Suprapubic skin (tissue), 4 donors: ENCODE data around the gene LCNL1. TPM values are rescaled to one million over a fixed set of nuclear protein-coding genes. Genes with fewer than 3 reads are reported as not detected.

Experiments
- DNase-seq, 2 donors: peaks; one replicate each; pipeline ENCODE4 v3.0.0-alpha.2; 2019; ENCODE audit warnings: low spot score in 2 of 2
- H3K27ac ChIP-seq: fragments of 200-600 bp; sonication (generic); one replicate; pipeline ENCODE4 v1.5.1; 2019
- H3K27me3 ChIP-seq: fragments of 200-600 bp; sonication (generic); one replicate; pipeline ENCODE4 v1.5.1; 2019
- H3K36me3 ChIP-seq: fragments of 200-600 bp; sonication (generic); one replicate; pipeline ENCODE4 v1.5.1; 2019
- H3K4me1 ChIP-seq: fragments of 200-600 bp; sonication (generic); one replicate; pipeline ENCODE4 v1.5.1; 2019
- H3K4me3 ChIP-seq: fragments of 200-600 bp; sonication (generic); one replicate; pipeline ENCODE4 v1.5.1; 2019; ENCODE audit warnings: mild to moderate bottlenecking
- H3K9me3 ChIP-seq: fragments of 200-600 bp; sonication (generic); one replicate; pipeline ENCODE4 v1.5.1; 2019
- CTCF ChIP-seq, 2 donors: fragments of 200-600 bp in 1 of 2; fragments of 450-650 bp in 1 of 2; sonication (generic) in 1 of 2; IDR thresholded peaks; one replicate each; pipeline ENCODE4 v1.5.1; 2016 to 2019; ENCODE audit warnings: antibody characterized with exemption in 2 of 2, mild to moderate bottlenecking in 1 of 2, moderate library complexity in 1 of 2
- EP300 ChIP-seq: sonication (generic); formaldehyde crosslinking; IDR thresholded peaks from one replicate; pipeline ENCODE4 v1.6.1; 2017; ENCODE audit warnings: antibody characterized with exemption
- POLR2A ChIP-seq, 2 donors: fragments of 450-650 bp; IDR thresholded peaks; one replicate each; pipeline ENCODE4 v1.6.1; 2017; ENCODE audit warnings: antibody characterized with exemption in 2 of 2, mild to moderate bottlenecking in 2 of 2, moderate library complexity in 2 of 2
- POLR2AphosphoS5 ChIP-seq, 3 donors: sonication (generic); formaldehyde crosslinking; IDR thresholded peaks; one replicate each; pipeline ENCODE4 v1.6.1; 2017; ENCODE audit warnings: antibody characterized with exemption in 3 of 3
- WGBS: methylation state at CpG from one replicate; pipeline ENCODE4 v1.1.5; 2018; 5-methylcytosine and 5-hydroxymethylcytosine counted together
- total RNA-seq, 4 donors: library from RNA; depleted of rRNA; stranded (reverse); fragments of >200 nt; gene quantifications; one replicate each; pipeline ENCODE4 v1.1.0, GENCODE V29; 2016

LCNL1 gene
- total RNA-seq, 4 donors from 2014 or later = 0.18 to 0.40 TPM; not detected in 2

- Histone ChIP-seq H3K36me3 (peaks cover under 1% of the 10 kb centered on the region), H3K4me3 (no peak overlapping the region), H3K4me1 (peaks cover 45% of the 10 kb centered on the region), H3K27ac (no peak overlapping the region), H3K27me3 (no peaks in the 10 kb centered on the region), H3K9me3 (no peaks in the 10 kb centered on the region)
- no peak for DNase-seq
- TF ChIP-seq CTCF (IDR thresholded peaks at IDR 0.05) (no peak), POLR2A (IDR thresholded peaks at IDR 0.05) (no peak), POLR2AphosphoS5 (IDR thresholded peaks at IDR 0.05) (no peak), EP300 (no peak)
- 24% methylated on average over 4 of the region's 15 CpGs for WGBS
Measured at GRCh38 chr9:136947955-136948510, 34.8 kb upstream of the LCNL1 start.

GRCh38 chr9:136949239-136949816 lies 33.5 kb upstream of the LCNL1 start:
- Histone ChIP-seq H3K27me3 (no peaks in the 10 kb centered on the region), H3K9me3 (no peaks in the 10 kb centered on the region), H3K36me3 (no peaks in the 10 kb centered on the region), H3K4me3 (peak overlapping the region; percentile 59), H3K27ac (peak overlapping the region; percentile 49), H3K4me1 (peaks cover 37% of the 10 kb centered on the region)
- TF ChIP-seq EP300 (no peak), POLR2A (IDR thresholded peaks at IDR 0.05) (no peak), POLR2AphosphoS5 (IDR thresholded peaks at IDR 0.05) (no peak), CTCF (IDR thresholded peaks at IDR 0.05) (no peak)
- WGBS = 12% methylated on average over 9 of the region's 22 CpGs
- DNase-seq = no peak

- no peaks in the 10 kb centered on the region for H3K9me3 ChIP-seq
- peak overlapping the region; percentile 59 for H3K4me3 ChIP-seq
- peaks cover 34% of the 10 kb centered on the region for H3K4me1 ChIP-seq
- H3K27me3 ChIP-seq = no peaks in the 10 kb centered on the region
- peak overlapping the region; percentile 49 for H3K27ac ChIP-seq
- 0% methylated on average over 4 of the region's 63 CpGs for WGBS
- DNase-seq = peak; percentile 97
- no peaks in the 10 kb centered on the region for H3K36me3 ChIP-seq
- no peak for TF ChIP-seq EP300
- TF ChIP-seq POLR2A (IDR thresholded peaks at IDR 0.05) = peak in 1 of 2 donors; percentile 16
Measured at GRCh38 chr9:136949817-136950655, 32.8 kb upstream of the LCNL1 start.

GRCh38 chr9:136950656-136951276 lies 32.0 kb upstream of the LCNL1 start:
- Histone ChIP-seq H3K9me3 (no peaks in the 10 kb centered on the region), H3K27me3 (no peaks in the 10 kb centered on the region), H3K27ac (peak overlapping the region; percentile 49), H3K4me1 (peaks cover 32% of the 10 kb centered on the region), H3K36me3 (no peaks in the 10 kb centered on the region), H3K4me3 (peak overlapping the region; percentile 59)
- no peak for DNase-seq
- WGBS = 59% methylated on average over 4 of the region's 9 CpGs
- TF ChIP-seq POLR2A (IDR thresholded peaks at IDR 0.05) (no peak), EP300 (no peak), CTCF (IDR thresholded peaks at IDR 0.05) (no peak), POLR2AphosphoS5 (IDR thresholded peaks at IDR 0.05) (no peak)

GRCh38 chr9:136951541-136952320 lies 31.1 kb upstream of the LCNL1 start, which contains the start of gene LCN12:
Gene LCN12 (plus strand): TSS chr9:136952273. CDS start chr9:136952328, 55 bp downstream.
- H3K4me1 ChIP-seq = peaks cover 32% of the 10 kb centered on the region
- 88% methylated on average over 10 of the region's 14 CpGs for WGBS
- H3K27ac ChIP-seq = no peak within 1 kb of the TSS
- no peak within 1 kb of the TSS for H3K4me3 ChIP-seq
- H3K27me3 ChIP-seq = no peaks in the 10 kb centered on the region
- no peak for DNase-seq
- TF ChIP-seq EP300 = no peak
- TF ChIP-seq POLR2AphosphoS5 (IDR thresholded peaks at IDR 0.05) = no peak
- no peak for TF ChIP-seq POLR2A (IDR thresholded peaks at IDR 0.05)
- TF ChIP-seq CTCF (IDR thresholded peaks at IDR 0.05) = no peak
- H3K36me3 ChIP-seq = no peaks in the 10 kb centered on the region
- no peaks in the 10 kb centered on the region for H3K9me3 ChIP-seq
